Measurements from ENCODE around the gene ARHGEF6.

DNA sequence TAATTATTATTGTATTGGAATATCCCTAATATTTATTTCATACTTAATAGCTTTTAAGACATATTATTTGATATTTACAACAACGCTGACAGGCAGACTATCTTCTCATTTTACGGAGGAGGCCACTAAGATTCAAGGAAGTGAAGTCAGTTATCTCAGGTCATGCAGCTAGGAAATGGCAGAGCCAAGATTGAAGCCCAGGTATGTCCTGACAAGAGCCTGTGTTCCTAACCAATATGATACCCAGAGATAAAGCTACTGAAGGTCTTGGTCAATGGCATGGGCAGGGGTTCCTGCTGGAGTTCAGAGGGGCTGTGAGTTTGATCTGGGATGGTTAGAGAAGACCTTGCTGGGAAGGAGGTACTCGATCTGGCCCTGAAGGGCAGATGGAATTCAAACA is 47.1 kb downstream of the ARHGEF6 start:
- TF ChIP-seq POLR2A (IDR thresholded peaks at IDR 0.05), result no peak
- TF ChIP-seq, protein P1, sequence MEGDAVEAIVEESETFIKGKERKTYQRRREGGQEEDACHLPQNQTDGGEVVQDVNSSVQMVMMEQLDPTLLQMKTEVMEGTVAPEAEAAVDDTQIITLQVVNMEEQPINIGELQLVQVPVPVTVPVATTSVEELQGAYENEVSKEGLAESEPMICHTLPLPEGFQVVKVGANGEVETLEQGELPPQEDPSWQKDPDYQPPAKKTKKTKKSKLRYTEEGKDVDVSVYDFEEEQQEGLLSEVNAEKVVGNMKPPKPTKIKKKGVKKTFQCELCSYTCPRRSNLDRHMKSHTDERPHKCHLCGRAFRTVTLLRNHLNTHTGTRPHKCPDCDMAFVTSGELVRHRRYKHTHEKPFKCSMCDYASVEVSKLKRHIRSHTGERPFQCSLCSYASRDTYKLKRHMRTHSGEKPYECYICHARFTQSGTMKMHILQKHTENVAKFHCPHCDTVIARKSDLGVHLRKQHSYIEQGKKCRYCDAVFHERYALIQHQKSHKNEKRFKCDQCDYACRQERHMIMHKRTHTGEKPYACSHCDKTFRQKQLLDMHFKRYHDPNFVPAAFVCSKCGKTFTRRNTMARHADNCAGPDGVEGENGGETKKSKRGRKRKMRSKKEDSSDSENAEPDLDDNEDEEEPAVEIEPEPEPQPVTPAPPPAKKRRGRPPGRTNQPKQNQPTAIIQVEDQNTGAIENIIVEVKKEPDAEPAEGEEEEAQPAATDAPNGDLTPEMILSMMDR (IDR thresholded peaks at IDR 0.05), result no peak
